ENCODE results near the gene CCNB2.

CCNB2 gene

DNA sequence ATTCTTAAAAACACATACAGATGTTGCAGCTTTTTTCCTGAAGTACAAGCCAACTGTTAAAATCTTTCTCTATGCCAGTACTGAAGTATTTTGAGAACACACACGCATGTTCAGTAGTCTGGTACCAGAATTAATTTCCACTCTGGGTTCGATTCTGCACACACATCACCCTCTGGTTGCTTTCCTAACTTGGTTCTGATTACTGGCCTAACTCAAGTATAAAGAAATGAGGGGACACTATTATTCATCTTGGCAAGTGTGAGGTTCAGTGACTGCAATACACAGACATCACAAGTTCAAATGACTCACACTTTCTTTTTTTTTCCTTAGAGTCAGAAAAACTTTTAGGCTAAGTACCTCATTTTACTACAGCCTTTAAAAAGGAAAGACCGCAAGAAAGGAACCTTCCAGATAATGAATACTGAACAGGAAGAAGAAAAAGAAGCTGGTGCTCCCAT is 64.3 kb downstream of the CCNB2 start:
- no peak for DNase-seq

DNA sequence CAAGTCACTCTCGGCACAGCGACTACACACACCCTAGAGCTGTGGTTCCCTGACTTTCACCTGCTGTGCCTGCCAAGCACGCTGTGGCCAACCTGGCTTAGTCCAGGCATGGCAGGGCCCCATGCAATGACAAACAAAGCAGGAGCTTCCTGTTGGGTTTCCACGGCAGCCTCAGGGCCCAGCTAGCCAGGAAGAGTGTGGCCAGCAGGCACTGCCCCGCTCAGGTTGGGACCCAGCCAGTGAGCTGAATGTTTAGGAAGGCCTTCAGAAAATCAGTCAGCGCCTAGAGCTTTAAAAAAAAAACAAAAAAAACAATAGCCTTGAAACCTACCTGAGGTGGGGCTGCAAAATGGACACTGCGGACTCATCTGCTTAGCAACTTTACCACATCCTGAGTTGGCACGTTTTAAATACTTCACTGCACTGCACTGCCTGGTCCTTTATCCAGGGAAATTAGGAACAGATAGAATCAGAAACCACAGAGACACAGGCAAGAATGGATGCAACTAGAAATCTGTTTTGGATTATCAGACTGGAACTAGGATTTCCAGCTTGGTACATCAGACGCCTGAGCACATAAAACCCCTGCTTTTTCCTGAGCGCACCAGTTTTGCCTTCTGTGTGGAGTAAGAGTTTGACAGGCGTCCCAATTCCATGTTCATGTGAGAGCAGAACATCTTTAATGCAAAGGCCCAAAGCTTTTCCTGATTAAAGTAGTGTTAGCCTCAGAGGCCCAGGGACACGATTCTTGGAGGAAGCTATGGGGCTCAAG is 65.5 kb downstream of the CCNB2 start:
- peak; percentile 64 for DNase-seq

- no peak for DNase-seq
Measured at GRCh38 chr15:59171067-59171397, 66.1 kb downstream of the CCNB2 start.

- no peak for DNase-seq
Measured at GRCh38 chr15:59172289-59172901, 67.4 kb downstream of the CCNB2 start.

GRCh38 chr15:59173194-59173593 is 68.2 kb downstream of the CCNB2 start:
- no peak for DNase-seq

- no peak for DNase-seq
Measured at GRCh38 chr15:59174151-59174834, 69.3 kb downstream of the CCNB2 start.
